H9 (cell line): ENCODE data around the gene NAA50. TPM values are rescaled to one million over a fixed set of nuclear protein-coding genes. Genes with fewer than 3 reads are reported as not detected.

Source experiments
- DNase-seq: peaks from one replicate; pipeline ENCODE4 v3.0.0-alpha.2; 2017
- H2AFZ ChIP-seq: one replicate; pipeline ENCODE4 v1.6.1; 2013; ENCODE audit warnings: mild to moderate bottlenecking, low read length, control low read depth, moderate library complexity
- H2AK5ac ChIP-seq: 2 replicates; pipeline ENCODE4 v1.6.1; 2013; ENCODE audit warnings: low read length, control low read depth, mixed read lengths; ENCODE audit not compliant: insufficient read length
- H2BK120ac ChIP-seq: one replicate; pipeline ENCODE4 v1.6.1; 2013; ENCODE audit warnings: low read depth, mild to moderate bottlenecking, low read length, control low read depth, inconsistent platforms; ENCODE audit not compliant: poor library complexity, severe bottlenecking
- H2BK12ac ChIP-seq: 2 replicates; pipeline ENCODE4 v1.6.1; 2013; ENCODE audit warnings: low read length, control low read depth, mixed read lengths, low read depth; ENCODE audit not compliant: insufficient read length
- H2BK15ac ChIP-seq: 2 replicates; pipeline ENCODE4 v1.6.1; 2013; ENCODE audit warnings: low read depth, low read length, control low read depth
- H2BK20ac ChIP-seq: one replicate; pipeline ENCODE4 v1.6.1; 2013; ENCODE audit warnings: low read depth, mild to moderate bottlenecking, low read length, control low read depth, inconsistent platforms; ENCODE audit not compliant: poor library complexity, severe bottlenecking
- H2BK5ac ChIP-seq: 2 replicates; pipeline ENCODE4 v1.6.1; 2013; ENCODE audit warnings: low read length, control low read depth, mixed read lengths; ENCODE audit not compliant: insufficient read length
- H3K14ac ChIP-seq: 2 replicates; pipeline ENCODE4 v1.6.1; 2013; ENCODE audit warnings: low read length, control low read depth; ENCODE audit not compliant: insufficient read depth
- H3K18ac ChIP-seq: 2 replicates; pipeline ENCODE4 v1.6.1; 2013; ENCODE audit warnings: low read depth, mild to moderate bottlenecking, mixed read lengths, low read length, control low read depth; ENCODE audit not compliant: insufficient read length
- H3K23ac ChIP-seq: 2 replicates; pipeline ENCODE4 v1.6.1; 2013; ENCODE audit warnings: low read length, control low read depth, mixed read lengths, low read depth; ENCODE audit not compliant: insufficient read length
- H3K23me2 ChIP-seq: 2 replicates; pipeline ENCODE4 v1.6.1; 2013; ENCODE audit warnings: low read depth, mild to moderate bottlenecking, mixed read lengths, low read length, control low read depth; ENCODE audit not compliant: insufficient read length, poor library complexity, severe bottlenecking
- H3K27ac ChIP-seq: 2 replicates; pipeline ENCODE4 v1.5.1; 2013; ENCODE audit warnings: low read length, control low read depth, mixed read lengths, low read depth; ENCODE audit not compliant: insufficient read length
- H3K27me3 ChIP-seq: 2 replicates; pipeline ENCODE4 v1.6.1; 2013; ENCODE audit warnings: low read length, control low read depth, inconsistent platforms; ENCODE audit not compliant: insufficient read depth
- H3K4ac ChIP-seq: 2 replicates; pipeline ENCODE4 v1.6.1; 2013; ENCODE audit warnings: low read depth, mild to moderate bottlenecking, control low read depth, inconsistent platforms, low read length, moderate library complexity
- H3K4me1 ChIP-seq: 2 replicates; pipeline ENCODE4 v1.6.1; 2013; ENCODE audit warnings: low read length, control low read depth, inconsistent platforms; ENCODE audit not compliant: insufficient read depth
- H3K4me2 ChIP-seq: 2 replicates; pipeline ENCODE4 v1.6.1; 2013; ENCODE audit warnings: low read length, control low read depth, mixed read lengths; ENCODE audit not compliant: insufficient read length, insufficient read depth
- H3K56ac ChIP-seq: 2 replicates; pipeline ENCODE4 v1.6.1; 2013; ENCODE audit warnings: low read depth, mild to moderate bottlenecking, mixed read lengths, low read length, control low read depth; ENCODE audit not compliant: insufficient read length
- H3K79me1 ChIP-seq: 2 replicates; pipeline ENCODE4 v1.6.1; 2013; ENCODE audit warnings: low read depth, mild to moderate bottlenecking, moderate library complexity, low read length, control low read depth, inconsistent platforms; ENCODE audit not compliant: insufficient read depth, poor library complexity, severe bottlenecking
- H3K79me2 ChIP-seq: 2 replicates; pipeline ENCODE4 v1.6.1; 2013; ENCODE audit warnings: low read length, control low read depth, inconsistent platforms; ENCODE audit not compliant: insufficient read depth
- H3K9ac ChIP-seq: 2 replicates; pipeline ENCODE4 v1.6.1; 2013; ENCODE audit warnings: low read length, control low read depth, mixed read lengths; ENCODE audit not compliant: insufficient read length; ENCODE audit errors: extremely low read depth
- H3K9me3 ChIP-seq: one replicate; pipeline ENCODE4 v1.6.1; 2013; ENCODE audit warnings: low read depth, low read length, inconsistent platforms; ENCODE audit not compliant: control insufficient read depth
- H3T11ph ChIP-seq: one replicate; pipeline ENCODE4 v1.6.1; 2013; ENCODE audit warnings: mild to moderate bottlenecking, low read length, control low read depth, inconsistent platforms
- H4K20me1 ChIP-seq: one replicate; pipeline ENCODE4 v1.6.1; 2013; ENCODE audit not compliant: control insufficient read depth, insufficient read length, insufficient read depth
- H4K5ac ChIP-seq: 2 replicates; pipeline ENCODE4 v1.6.1; 2013; ENCODE audit warnings: low read depth, mild to moderate bottlenecking, mixed read lengths, low read length, control low read depth; ENCODE audit not compliant: insufficient read length
- H4K8ac ChIP-seq: replicated peaks from 2 replicates; pipeline ENCODE4 v1.6.1; 2013; ENCODE audit warnings: low read length, control low read depth, mixed read lengths, low read depth; ENCODE audit not compliant: insufficient read length
- H4K91ac ChIP-seq: 2 replicates; pipeline ENCODE4 v1.6.1; 2013; ENCODE audit warnings: low read depth, mild to moderate bottlenecking, moderate library complexity, mixed read lengths, low read length, control low read depth; ENCODE audit not compliant: insufficient read length
- H3K27ac Mint-ChIP-seq, 3 experiments: 2 replicates in 2 of 3; 3 replicates in 1 of 3; pipeline ENCODE4 v1.8.0; 2020 to 2021; ENCODE audit warnings: mixed read lengths in 3 of 3, mild to moderate bottlenecking in 1 of 3, moderate library complexity in 1 of 3
- H3K27me3 Mint-ChIP-seq: 2 replicates; pipeline ENCODE4 v1.8.0; 2021; ENCODE audit warnings: low read depth, mild to moderate bottlenecking, moderate library complexity, mixed read lengths
- H3K36me3 Mint-ChIP-seq, 3 experiments: 2 replicates in 2 of 3; 3 replicates in 1 of 3; pipeline ENCODE4 v1.8.0; 2020 to 2021; ENCODE audit warnings: low read depth in 3 of 3, mixed read lengths in 3 of 3; ENCODE audit not compliant: insufficient read depth in 1 of 3
- H3K4me1 Mint-ChIP-seq, 2 experiments: 2 replicates each; pipeline ENCODE4 v1.8.0; 2020; ENCODE audit warnings: mixed read lengths in 2 of 2
- H3K4me3 Mint-ChIP-seq, 2 experiments: 2 replicates in 1 of 2; 3 replicates in 1 of 2; pipeline ENCODE4 v1.8.0; 2020 to 2021; ENCODE audit warnings: mild to moderate bottlenecking in 2 of 2, mixed read lengths in 2 of 2, moderate library complexity in 1 of 2
- H3K9me3 Mint-ChIP-seq, 2 experiments: 2 replicates in 1 of 2; 3 replicates in 1 of 2; pipeline ENCODE4 v1.8.0; 2020; ENCODE audit warnings: mild to moderate bottlenecking in 2 of 2, mixed read lengths in 2 of 2, moderate library complexity in 1 of 2
- WGBS: extraction: QIAGEN DNeasy Blood & Tissue Kit; methylation state at CpG from one replicate; pipeline ENCODE4 v1.1.7; 2013; ENCODE audit warnings: missing lambda C conversion rate, low lambda C conversion rate, mixed read lengths; ENCODE audit not compliant: insufficient read length; ENCODE audit errors: extremely low coverage; 5-methylcytosine and 5-hydroxymethylcytosine counted together
- total RNA-seq: library from RNA; stranded (reverse); gene quantifications from 2 replicates; pipeline ENCODE4 v1.2.1, GENCODE V29; 2021
- TF ChIP-seq, protein P1 (sequence below): fragments of 200-600 bp; sonication (generic); conservative IDR thresholded peaks from 3 replicates; pipeline ENCODE4 v1.8.0; 2021; ENCODE audit warnings: antibody characterized with exemption, mild to moderate bottlenecking

Gene NAA50
- total RNA-seq, 1 experiment from 2014 or later = 216 TPM

DNA sequence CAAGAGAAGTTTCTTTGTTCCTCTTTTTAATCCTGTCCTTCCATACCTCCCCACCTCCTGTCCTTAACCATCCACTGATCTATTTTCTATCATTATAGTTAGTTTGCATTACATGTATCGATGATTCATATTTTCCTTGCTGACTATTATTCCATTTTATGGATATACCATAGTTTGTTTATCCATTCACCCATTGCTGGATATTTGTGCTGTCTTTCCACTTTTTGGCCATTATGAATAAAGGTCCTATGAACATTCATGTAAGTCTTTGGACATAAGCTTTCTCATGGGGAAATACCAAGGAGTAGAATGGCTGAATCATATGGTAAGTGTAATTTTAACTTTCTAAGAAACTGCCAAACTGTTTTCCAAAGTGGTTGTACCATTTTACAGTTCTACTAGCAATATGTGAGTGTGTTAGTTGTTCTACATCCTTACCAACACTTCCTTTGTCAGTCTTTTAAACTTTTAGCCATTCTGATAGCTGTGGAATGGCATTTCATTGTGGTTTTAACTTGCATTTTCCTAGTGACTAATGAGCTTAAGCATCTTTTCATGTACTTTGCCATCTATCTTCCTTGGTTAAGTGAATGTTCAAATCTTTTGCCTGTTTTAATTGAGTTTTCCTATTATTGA lies 12.5 kb upstream of the NAA50 start:
- Histone ChIP-seq H4K8ac (no peak overlapping the region), H2AFZ (no peak overlapping the region), H3K18ac (no peak overlapping the region), H3K14ac (no peak overlapping the region), H2BK20ac (no peak overlapping the region), H4K5ac (no peak overlapping the region), H3K23me2 (no peaks in the 10 kb centered on the region), H2AK5ac (no peak overlapping the region), H3K9ac (no peak overlapping the region), H3K79me1 (no peaks in the 10 kb centered on the region), H3K27me3 (no peaks in the 10 kb centered on the region), H3K4ac (no peak overlapping the region), H3K23ac (no peak overlapping the region), H3K4me1 (no peaks in the 10 kb centered on the region), H4K20me1 (no peaks in the 10 kb centered on the region), H3K27ac (no peak overlapping the region), H3K79me2 (peaks cover 2% of the 10 kb centered on the region; the same call in 1 of the 2 replicates), H3K9me3 (no peaks in the 10 kb centered on the region), H3K4me2 (no peak overlapping the region), H4K91ac (no peak overlapping the region), H3T11ph (no peak overlapping the region), H2BK15ac (no peak overlapping the region), H2BK5ac (no peak overlapping the region), H2BK12ac (no peak overlapping the region), H3K56ac (no peak overlapping the region), H2BK120ac (no peak overlapping the region)
- Mint-ChIP-seq H3K9me3 (peaks cover 4 to 7% of the 10 kb centered on the region in 2 experiments), H3K4me3 (no peak overlapping the region), H3K27ac (no peak overlapping the region), H3K4me1 (peaks cover 2 to 3% of the 10 kb centered on the region in 2 experiments; a peak in 3 of 4 replicates), H3K27me3 (no peaks in the 10 kb centered on the region), H3K36me3 (peaks cover 10 to 13% (median 12%) of the 10 kb centered on the region in 3 experiments; a peak in 6 of 7 replicates)
- TF ChIP-seq, protein P1, sequence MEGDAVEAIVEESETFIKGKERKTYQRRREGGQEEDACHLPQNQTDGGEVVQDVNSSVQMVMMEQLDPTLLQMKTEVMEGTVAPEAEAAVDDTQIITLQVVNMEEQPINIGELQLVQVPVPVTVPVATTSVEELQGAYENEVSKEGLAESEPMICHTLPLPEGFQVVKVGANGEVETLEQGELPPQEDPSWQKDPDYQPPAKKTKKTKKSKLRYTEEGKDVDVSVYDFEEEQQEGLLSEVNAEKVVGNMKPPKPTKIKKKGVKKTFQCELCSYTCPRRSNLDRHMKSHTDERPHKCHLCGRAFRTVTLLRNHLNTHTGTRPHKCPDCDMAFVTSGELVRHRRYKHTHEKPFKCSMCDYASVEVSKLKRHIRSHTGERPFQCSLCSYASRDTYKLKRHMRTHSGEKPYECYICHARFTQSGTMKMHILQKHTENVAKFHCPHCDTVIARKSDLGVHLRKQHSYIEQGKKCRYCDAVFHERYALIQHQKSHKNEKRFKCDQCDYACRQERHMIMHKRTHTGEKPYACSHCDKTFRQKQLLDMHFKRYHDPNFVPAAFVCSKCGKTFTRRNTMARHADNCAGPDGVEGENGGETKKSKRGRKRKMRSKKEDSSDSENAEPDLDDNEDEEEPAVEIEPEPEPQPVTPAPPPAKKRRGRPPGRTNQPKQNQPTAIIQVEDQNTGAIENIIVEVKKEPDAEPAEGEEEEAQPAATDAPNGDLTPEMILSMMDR = no peak
- no peak for DNase-seq
- no CpG with 5 or more reads among the region's 1 CpG for WGBS
